Measurements from ENCODE around the gene KTN1.

The KTN1 gene

GRCh38 chr14:55684956-55685584 is 105.1 kb downstream of the KTN1 start:
- DNase-seq (ENCODE audit: low read depth) = no peak
- H3K4me3 ChIP-seq (replicated peaks; ENCODE audit: low read depth, low read length) = no peak overlapping the region
- TF ChIP-seq CTCF (IDR thresholded peaks at IDR 0.05; ENCODE audit: low read length, missing control alignments) = no peak

GRCh38 chr14:55686713-55687112 is 106.7 kb downstream of the KTN1 start:
- no peak overlapping the region for H3K4me3 ChIP-seq (replicated peaks; ENCODE audit: low read depth, low read length)
- TF ChIP-seq CTCF (IDR thresholded peaks at IDR 0.05; ENCODE audit: low read length, missing control alignments) = no peak
- DNase-seq (ENCODE audit: low read depth) = no peak

GRCh38 chr14:55688566-55688965 is 108.6 kb downstream of the KTN1 start:
- no peak for TF ChIP-seq CTCF (IDR thresholded peaks at IDR 0.05; ENCODE audit: low read length, missing control alignments)
- no peak overlapping the region for H3K4me3 ChIP-seq (replicated peaks; ENCODE audit: low read depth, low read length)
- no peak for DNase-seq (ENCODE audit: low read depth)

- no peak overlapping the region for H3K4me3 ChIP-seq (replicated peaks; ENCODE audit: low read depth, low read length)
- TF ChIP-seq CTCF (IDR thresholded peaks at IDR 0.05; ENCODE audit: low read length, missing control alignments) = no peak
- no peak for DNase-seq (ENCODE audit: low read depth)
Observed at GRCh38 chr14:55689981-55690871, 110.2 kb downstream of the KTN1 start.

- DNase-seq (ENCODE audit: low read depth) = no peak
- H3K4me3 ChIP-seq (replicated peaks; ENCODE audit: low read depth, low read length) = no peak overlapping the region
- no peak for TF ChIP-seq CTCF (IDR thresholded peaks at IDR 0.05; ENCODE audit: low read length, missing control alignments)
Observed at GRCh38 chr14:55691659-55692058, 111.7 kb downstream of the KTN1 start.

- H3K4me3 ChIP-seq (replicated peaks; ENCODE audit: low read depth, low read length) = no peak overlapping the region
- no peak for TF ChIP-seq CTCF (IDR thresholded peaks at IDR 0.05; ENCODE audit: low read length, missing control alignments)
- DNase-seq (ENCODE audit: low read depth) = no peak
Observed at GRCh38 chr14:55693904-55694303, 113.9 kb downstream of the KTN1 start.

All from fibroblast of pulmonary artery (primary cell).